Neural cell (in vitro differentiated cells): ENCODE data around the gene COL5A1. TPM values are rescaled to one million over a fixed set of nuclear protein-coding genes. Genes with fewer than 3 reads are reported as not detected.

Experiments used
- H2AFZ ChIP-seq: fragments of 200-600, 300-800 bp; sonication (generic), shearing (Covaris generic); 2 replicates; pipeline ENCODE4 v1.6.0; 2014; ENCODE audit warnings: low read depth, mild to moderate bottlenecking, antibody characterized with exemption, low read length, moderate library complexity
- H3F3A ChIP-seq: fragments of 200-600 bp; shearing (Covaris generic); 2 replicates; pipeline ENCODE4 v1.6.1; 2016; ENCODE audit warnings: mild to moderate bottlenecking, moderate library complexity, mixed read lengths, antibody characterized with exemption, low read length; ENCODE audit not compliant: insufficient read depth, poor library complexity, severe bottlenecking
- H3K27ac ChIP-seq: fragments of 200-600, 300-800 bp; sonication (generic), shearing (Covaris generic); 2 replicates; pipeline ENCODE4 v1.5.1; 2014; ENCODE audit warnings: mild to moderate bottlenecking, low read length, moderate library complexity
- H3K27me3 ChIP-seq: fragments of 300-800, 200-600 bp; sonication (generic), shearing (Covaris generic); 2 replicates; pipeline ENCODE4 v1.6.0; 2014; ENCODE audit warnings: mild to moderate bottlenecking, low read depth, low read length, moderate library complexity; ENCODE audit not compliant: insufficient read depth
- H3K36me3 ChIP-seq: fragments of 300-800, 200-600 bp; sonication (generic), shearing (Covaris generic); 2 replicates; pipeline ENCODE4 v1.5.1; 2014; ENCODE audit warnings: mild to moderate bottlenecking, antibody characterized with exemption, low read length, moderate library complexity; ENCODE audit not compliant: insufficient read depth
- H3K4me2 ChIP-seq: fragments of 300-800, 200-600 bp; sonication (generic), shearing (Covaris generic); 2 replicates; pipeline ENCODE4 v1.6.0; 2014; ENCODE audit warnings: mild to moderate bottlenecking, low read length
- H3K4me3 ChIP-seq: fragments of 300-800, 200-600 bp; sonication (generic), shearing (Covaris generic); 2 replicates; pipeline ENCODE4 v1.5.1; 2014; ENCODE audit warnings: mild to moderate bottlenecking, low read length, moderate library complexity
- H3K79me2 ChIP-seq: fragments of 200-600 bp; shearing (Covaris generic); replicated peaks from 2 replicates; pipeline ENCODE4 v1.6.0; 2014; ENCODE audit warnings: mild to moderate bottlenecking, low read length, moderate library complexity; ENCODE audit not compliant: insufficient read depth
- H3K9ac ChIP-seq: fragments of 300-800, 200-600 bp; sonication (generic), shearing (Covaris generic); 2 replicates; pipeline ENCODE4 v1.6.1; 2016; ENCODE audit warnings: mild to moderate bottlenecking, low read length, mixed read lengths
- H3K9me2 ChIP-seq: fragments of 200-600 bp; shearing (Covaris generic); 2 replicates; pipeline ENCODE4 v1.6.1; 2016; ENCODE audit warnings: mild to moderate bottlenecking, low read length, mixed read lengths; ENCODE audit not compliant: insufficient read depth
- H3K9me3 ChIP-seq: fragments of 200-600, 300-800 bp; sonication (generic), shearing (Covaris generic); 2 replicates; pipeline ENCODE4 v1.6.1; 2016; ENCODE audit warnings: mild to moderate bottlenecking, mixed run types, low read length, moderate library complexity, mixed read lengths
- H4K20me1 ChIP-seq: fragments of 200-600 bp; shearing (Covaris generic); 2 replicates; pipeline ENCODE4 v1.6.1; 2016; ENCODE audit warnings: mild to moderate bottlenecking, mixed run types; ENCODE audit not compliant: insufficient read depth
- CTCF ChIP-seq: fragments of 450-650 bp; IDR thresholded peaks from 2 replicates; pipeline ENCODE4 v1.5.1; 2014; ENCODE audit warnings: antibody characterized with exemption, mild to moderate bottlenecking, moderate library complexity; ENCODE audit not compliant: poor library complexity, severe bottlenecking
- EP300 ChIP-seq: fragments of 450-650 bp; conservative IDR thresholded peaks from 2 replicates; pipeline ENCODE4 v1.6.1; 2014; ENCODE audit warnings: antibody characterized with exemption, mild to moderate bottlenecking, moderate library complexity; ENCODE audit not compliant: poor library complexity, severe bottlenecking
- EZH2 ChIP-seq: fragments of 200-600, 300-800 bp; shearing (Covaris generic), sonication (generic); IDR thresholded peaks from 2 replicates; pipeline ENCODE4 v1.6.1; 2014; ENCODE audit warnings: antibody characterized with exemption, low read length, borderline replicate concordance, mild to moderate bottlenecking; ENCODE audit not compliant: insufficient read depth, poor library complexity, severe bottlenecking
- POLR2AphosphoS5 ChIP-seq: IDR thresholded peaks from 2 replicates; pipeline ENCODE4 v1.6.1; 2012
- RAD21 ChIP-seq: fragments of 450-650 bp; conservative IDR thresholded peaks from 2 replicates; pipeline ENCODE4 v1.6.1; 2014; ENCODE audit warnings: antibody characterized with exemption, mild to moderate bottlenecking, moderate library complexity
- REST ChIP-seq: IDR thresholded peaks from 2 replicates; pipeline ENCODE4 v1.6.1; 2012; ENCODE audit warnings: borderline replicate concordance
- SMC3 ChIP-seq: fragments of 450-650 bp; conservative IDR thresholded peaks from 2 replicates; pipeline ENCODE4 v1.6.1; 2014; ENCODE audit warnings: antibody characterized with exemption, mild to moderate bottlenecking, moderate library complexity; ENCODE audit not compliant: poor library complexity
- TAF1 ChIP-seq: IDR thresholded peaks from 2 replicates; pipeline ENCODE4 v1.6.1; 2012; ENCODE audit warnings: low read depth
- polyA plus RNA-seq: library from polyadenylated mRNA; depleted of rRNA; stranded (reverse); fragments of >200 nt; gene quantifications from 2 replicates; pipeline ENCODE4 v1.2.3, GENCODE V29; 2014

Gene COL5A1
- polyA plus RNA-seq, 1 donor from 2014 or later: not detected

GRCh38 chr9:134648701-134649530 is 7.3 kb downstream of the COL5A1 start:
- no peak overlapping the region for H3K27ac ChIP-seq
- TF ChIP-seq EZH2 (no peak), EP300 (no peak), SMC3 (no peak), RAD21 (no peak), TAF1 (no peak), REST (no peak), CTCF (no peak), POLR2AphosphoS5 (no peak)
- H3K9ac ChIP-seq: no peak overlapping the region
- H3K4me2 ChIP-seq: no peak overlapping the region
- H3F3A ChIP-seq: no peaks in the 10 kb centered on the region
- no peak overlapping the region for H2AFZ ChIP-seq
- no peaks in the 10 kb centered on the region for H3K9me3 ChIP-seq
- no peak overlapping the region for H3K4me3 ChIP-seq
- no peaks in the 10 kb centered on the region for H3K79me2 ChIP-seq
- H3K27me3 ChIP-seq: no peaks in the 10 kb centered on the region
- no peaks in the 10 kb centered on the region for H4K20me1 ChIP-seq
- H3K36me3 ChIP-seq: no peaks in the 10 kb centered on the region
- no peaks in the 10 kb centered on the region for H3K9me2 ChIP-seq

GRCh38 chr9:134650431-134651190 is 9.0 kb downstream of the COL5A1 start:
- TF ChIP-seq REST (no peak), SMC3 (no peak), EP300 (no peak), EZH2 (no peak)
- H3K4me2 ChIP-seq: no peak overlapping the region
- H2AFZ ChIP-seq: no peak overlapping the region
- H3K9ac ChIP-seq: no peak overlapping the region
- no peaks in the 10 kb centered on the region for H3K27me3 ChIP-seq
- no peaks in the 10 kb centered on the region for H4K20me1 ChIP-seq
- H3F3A ChIP-seq: no peaks in the 10 kb centered on the region
- H3K9me3 ChIP-seq: no peaks in the 10 kb centered on the region
- H3K4me3 ChIP-seq: no peak overlapping the region
- H3K79me2 ChIP-seq: no peaks in the 10 kb centered on the region
- no peaks in the 10 kb centered on the region for H3K36me3 ChIP-seq
- H3K27ac ChIP-seq: no peak overlapping the region
- H3K9me2 ChIP-seq: no peaks in the 10 kb centered on the region
